SH-SY5Y (cell line): Measurements from ENCODE around the gene PTS.

Experiments
- GATA2 ChIP-seq: IDR thresholded peaks from 2 replicates; pipeline ENCODE4 v1.6.1; 2011; ENCODE audit warnings: mild to moderate bottlenecking, low read depth, low read length
- GATA3 ChIP-seq: IDR thresholded peaks from 2 replicates; pipeline ENCODE4 v1.6.1; 2011; ENCODE audit warnings: low read depth, mild to moderate bottlenecking, low read length, moderate library complexity

DNA sequence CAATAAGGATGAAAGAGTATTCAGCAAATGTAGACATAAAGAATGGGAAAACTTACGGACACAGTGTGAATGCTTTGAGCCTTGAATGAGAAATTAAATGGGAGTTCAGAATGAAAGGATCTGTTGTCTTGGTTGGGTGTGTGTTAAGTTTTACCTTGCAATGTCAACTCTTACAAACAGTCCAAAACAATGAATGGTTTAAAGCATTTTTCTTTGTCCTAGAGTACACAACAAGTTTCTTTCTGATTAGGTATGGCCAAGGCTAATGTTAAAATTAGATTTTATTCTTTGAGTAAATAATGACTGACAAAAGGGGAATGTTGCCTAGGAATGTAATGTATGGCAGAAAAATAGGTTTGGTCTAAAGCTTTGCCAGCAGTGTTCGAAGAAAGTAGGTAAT lies 2.5 kb downstream of the PTS start:
- no peak for TF ChIP-seq GATA3
- no peak for TF ChIP-seq GATA2
